Naive B cell (primary cell): Measurements from ENCODE around the gene DIP2C. TPM values are rescaled to one million over a fixed set of nuclear protein-coding genes. Genes with fewer than 3 reads are reported as not detected.
"Not testable (repeated sequence)": the region's sequence is repeated elsewhere in the genome, so short reads cannot be mapped to it uniquely, and the experiment has no call there.

Source experiments
- ATAC-seq, 2 donors: fragments of 150-1000 bp; cut with Tn5 transposase; 2 replicates each; pipeline ENCODE4 v1.10.0; 2021; ENCODE audit warnings: low read depth in 2 of 2, mild to moderate bottlenecking in 2 of 2, moderate library complexity in 2 of 2
- DNase-seq: peaks from one replicate; pipeline ENCODE4 v3.0.0; 2022
- H3K27ac Mint-ChIP-seq, 6 donors: one replicate each; pipeline ENCODE4 v1.8.0; 2020 to 2022; ENCODE audit warnings: mild to moderate bottlenecking in 6 of 6, mixed read lengths in 6 of 6, moderate library complexity in 5 of 6, inconsistent platforms in 2 of 6
- H3K27me3 Mint-ChIP-seq, 3 donors: one replicate each; pipeline ENCODE4 v1.8.0; 2021 to 2022; ENCODE audit warnings: mixed read lengths in 3 of 3, mild to moderate bottlenecking in 1 of 3
- H3K36me3 Mint-ChIP-seq, 2 donors: one replicate each; pipeline ENCODE4 v1.8.0; 2020 to 2022; ENCODE audit warnings: mixed read lengths in 2 of 2, inconsistent platforms in 1 of 2, mild to moderate bottlenecking in 1 of 2
- H3K4me1 Mint-ChIP-seq, 3 donors: one replicate each; pipeline ENCODE4 v1.8.0; 2020 to 2022; ENCODE audit warnings: mixed read lengths in 3 of 3, inconsistent platforms in 1 of 3, mild to moderate bottlenecking in 1 of 3, moderate library complexity in 1 of 3
- H3K4me3 Mint-ChIP-seq, 8 donors: one replicate each; pipeline ENCODE4 v1.8.0; 2020 to 2022; ENCODE audit warnings: mild to moderate bottlenecking in 8 of 8, mixed read lengths in 8 of 8, moderate library complexity in 8 of 8, inconsistent platforms in 2 of 8
- H3K9me3 Mint-ChIP-seq, 7 donors: one replicate each; pipeline ENCODE4 v1.8.0; 2020 to 2022; ENCODE audit warnings: mixed read lengths in 7 of 7, mild to moderate bottlenecking in 5 of 7, inconsistent platforms in 2 of 7, moderate library complexity in 1 of 7
- polyA plus RNA-seq, 6 donors: library from polyadenylated mRNA; unstranded; fragments of 300-500 nt; fragmentation: Illumina TruSeq; gene quantifications; one replicate each; pipeline ENCODE4 v1.2.3, GENCODE V29; 2021; ENCODE audit warnings: low read depth in 6 of 6

DIP2C gene
- polyA plus RNA-seq, 6 donors from 2014 or later: 0.36 to 1.7 (median 0.78) TPM; not detected in 1

DNA sequence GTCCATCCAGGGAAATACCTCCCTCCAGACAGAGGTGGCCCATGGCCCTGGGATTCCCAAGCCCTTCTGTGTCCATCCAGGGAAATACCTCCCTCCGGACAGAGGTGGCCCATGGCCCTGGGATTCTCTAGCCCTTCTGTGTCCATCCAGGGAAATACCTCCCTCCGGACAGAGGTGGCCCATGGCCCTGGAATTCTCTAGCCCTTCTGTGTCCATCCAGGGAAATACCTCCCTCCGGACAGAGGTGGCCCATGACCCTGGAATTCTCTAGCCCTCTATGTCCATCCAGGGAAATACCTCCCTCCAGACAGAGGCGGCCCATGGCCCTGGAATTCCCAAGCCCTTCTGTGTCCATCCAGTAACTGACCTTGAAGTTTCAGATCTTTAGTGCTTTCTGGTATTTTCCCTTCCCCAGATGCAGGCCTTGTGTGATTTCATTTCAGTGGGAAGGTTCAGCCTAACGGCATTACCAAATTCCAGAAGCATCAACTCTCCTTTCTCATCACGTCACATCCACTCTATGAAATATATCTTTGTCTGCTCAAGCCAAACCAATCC lies 28.8 kb upstream of the DIP2C start:
- Mint-ChIP-seq H3K4me1 (no peaks in the 10 kb centered on the region), H3K36me3 (peaks cover 6 to 11% of the 10 kb centered on the region in 2 donors), H3K27me3 (peaks cover 7 to 21% (median 18%) of the 10 kb centered on the region in 3 donors), H3K27ac (no peak overlapping the region), H3K4me3 (peak overlapping the region in 1 of 8 donors; percentile 12), H3K9me3 (peaks cover 10 to 33% (median 15%) of the 10 kb centered on the region in 7 donors)
- no peak for DNase-seq
- ATAC-seq: no peak

DNA sequence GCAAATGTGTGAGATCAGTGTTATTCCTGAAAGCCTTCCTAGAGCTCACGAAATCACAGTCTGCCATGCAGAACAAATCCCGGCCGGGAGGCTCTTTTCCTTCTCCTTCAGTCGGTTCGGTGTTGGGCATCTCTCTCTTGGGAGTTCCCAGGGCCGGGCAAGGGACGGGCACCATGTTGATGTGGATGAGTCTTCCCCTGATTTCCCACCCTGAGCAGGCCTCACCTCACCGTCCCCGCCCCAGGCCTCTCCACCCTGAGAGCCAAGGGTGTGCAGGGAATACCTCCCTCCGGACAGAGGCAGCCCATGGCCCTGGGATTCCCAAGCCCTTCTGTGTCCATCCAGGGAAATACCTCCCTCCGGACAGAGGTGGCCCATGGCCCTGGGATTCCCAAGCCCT lies 28.0 kb upstream of the DIP2C start:
- H3K9me3 Mint-ChIP-seq: peaks cover 10 to 29% (median 15%) of the 10 kb centered on the region in 7 donors
- H3K27me3 Mint-ChIP-seq: peaks cover 7 to 21% (median 18%) of the 10 kb centered on the region in 3 donors
- H3K27ac Mint-ChIP-seq: no peak overlapping the region
- no peaks in the 10 kb centered on the region for H3K4me1 Mint-ChIP-seq
- DNase-seq (no peak), ATAC-seq (no peak)
- H3K36me3 Mint-ChIP-seq: peaks cover 6 to 11% of the 10 kb centered on the region in 2 donors
- H3K4me3 Mint-ChIP-seq: no peak overlapping the region

DNA sequence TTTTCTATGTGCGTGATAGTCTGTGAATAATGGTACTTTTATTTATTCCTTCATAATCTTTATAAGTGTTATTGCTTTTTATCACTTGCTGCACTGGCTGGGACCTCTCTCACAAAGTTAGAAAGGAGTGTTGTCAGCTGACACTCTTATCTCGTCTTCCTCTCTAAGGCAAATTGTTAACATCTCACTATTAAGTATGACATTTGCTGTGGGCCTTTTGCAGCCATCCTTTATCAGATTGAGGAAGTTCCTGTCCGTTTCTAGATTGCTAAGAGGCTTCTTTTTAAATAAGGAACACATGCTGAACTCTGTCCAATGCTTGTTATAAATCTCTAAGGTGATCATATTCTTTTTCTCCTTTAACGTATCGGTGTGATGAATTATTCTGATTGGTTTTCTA lies 27.4 kb upstream of the DIP2C start:
- Mint-ChIP-seq H3K4me1 (no peaks in the 10 kb centered on the region), H3K36me3 (peaks cover 6 to 11% of the 10 kb centered on the region in 2 donors), H3K27me3 (peaks cover 7 to 21% (median 21%) of the 10 kb centered on the region in 3 donors), H3K9me3 (peaks cover 10 to 24% (median 15%) of the 10 kb centered on the region in 7 donors), H3K4me3 (no peak overlapping the region), H3K27ac (no peak overlapping the region)
- DNase-seq: no peak
- ATAC-seq: no peak

DNA sequence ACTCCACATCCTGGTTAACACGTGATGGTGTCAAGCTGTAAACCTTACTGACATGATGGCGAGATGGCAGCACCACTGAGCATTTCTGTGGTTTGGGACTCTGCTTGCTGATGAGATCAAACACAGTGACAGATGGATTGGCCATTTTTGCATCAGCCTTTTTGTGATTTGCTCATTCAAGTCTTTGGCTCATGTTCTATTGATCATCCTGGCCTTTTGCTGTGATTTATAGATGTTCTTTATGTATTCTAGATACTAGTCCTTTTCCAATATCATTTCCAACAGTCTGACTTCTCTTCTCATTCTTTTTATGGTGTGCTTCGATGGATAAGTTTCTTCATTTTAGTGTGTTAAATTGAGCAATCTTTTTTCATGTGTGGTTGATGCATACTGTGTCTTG lies 24.7 kb upstream of the DIP2C start:
- no peak for DNase-seq
- H3K4me3 Mint-ChIP-seq: no peak overlapping the region

DNA sequence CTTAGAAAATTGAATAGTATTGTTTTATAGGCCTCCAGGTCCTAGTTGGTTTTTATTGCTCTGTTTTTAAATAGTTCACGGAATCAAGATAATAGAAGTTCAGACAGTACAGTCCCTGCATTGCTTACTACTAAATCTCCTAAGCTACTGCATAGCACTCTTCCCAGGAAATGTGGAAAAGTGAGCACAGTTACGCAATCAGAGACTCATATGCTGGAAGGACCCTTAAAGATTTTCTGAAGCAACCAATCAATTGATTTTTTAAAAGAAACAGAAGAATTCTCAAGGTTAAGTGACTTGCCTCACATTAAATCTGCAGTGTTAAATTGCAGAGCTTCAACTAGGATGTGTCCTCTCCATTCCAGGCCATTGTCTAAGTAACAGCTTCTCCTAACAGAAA lies 23.1 kb upstream of the DIP2C start:
- no peak for DNase-seq
- H3K9me3 Mint-ChIP-seq: peaks cover 10 to 24% (median 15%) of the 10 kb centered on the region in 7 donors
- peaks cover 6 to 11% of the 10 kb centered on the region in 2 donors for H3K36me3 Mint-ChIP-seq
- H3K4me3 Mint-ChIP-seq: peak overlapping the region in 1 of 8 donors; percentile 42
- peaks cover 11 to 15% (median 12%) of the 10 kb centered on the region in 3 donors for H3K27me3 Mint-ChIP-seq
- ATAC-seq: no peak
- no peaks in the 10 kb centered on the region for H3K4me1 Mint-ChIP-seq
- H3K27ac Mint-ChIP-seq: no peak overlapping the region

More for the DNA sequence above, 24.7 kb upstream of the DIP2C start:
- Mint-ChIP-seq H3K27me3 (peaks cover 7 to 18% (median 16%) of the 10 kb centered on the region in 3 donors), H3K36me3 (peaks cover 6 to 11% of the 10 kb centered on the region in 2 donors), H3K9me3 (peaks cover 10 to 24% (median 15%) of the 10 kb centered on the region in 7 donors), H3K27ac (no peak overlapping the region), H3K4me1 (no peaks in the 10 kb centered on the region)
- no peak for ATAC-seq

DNA sequence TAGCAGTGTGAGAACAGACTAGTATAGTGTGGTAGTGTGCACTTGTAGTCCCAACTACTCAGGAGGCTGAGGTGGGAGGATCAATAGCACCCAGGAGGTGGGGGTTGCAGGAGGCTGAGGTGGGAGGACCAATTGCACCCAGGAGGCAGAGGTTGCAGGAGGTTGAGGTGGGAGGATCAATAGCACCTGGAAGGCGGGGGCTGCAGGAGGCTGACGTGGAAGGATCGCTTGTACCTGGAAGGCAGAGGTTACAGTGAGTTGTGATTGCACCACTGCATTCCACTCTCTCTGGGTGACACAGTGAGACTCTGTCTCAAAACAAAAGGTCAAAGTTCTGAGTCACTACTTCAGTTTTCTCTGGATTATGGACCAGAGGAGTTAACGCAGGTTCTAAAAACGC lies 22.6 kb upstream of the DIP2C start:
- Mint-ChIP-seq H3K27me3 (peaks cover 16 to 20% (median 17%) of the 10 kb centered on the region in 3 donors), H3K27ac (peak overlapping the region in 1 of 6 donors; percentile 17), H3K4me1 (no peaks in the 10 kb centered on the region), H3K4me3 (no peak overlapping the region), H3K36me3 (peaks cover 6 to 11% of the 10 kb centered on the region in 2 donors), H3K9me3 (peaks cover 10 to 24% (median 15%) of the 10 kb centered on the region in 7 donors)
- DNase-seq: no peak
- no peak for ATAC-seq

DNA sequence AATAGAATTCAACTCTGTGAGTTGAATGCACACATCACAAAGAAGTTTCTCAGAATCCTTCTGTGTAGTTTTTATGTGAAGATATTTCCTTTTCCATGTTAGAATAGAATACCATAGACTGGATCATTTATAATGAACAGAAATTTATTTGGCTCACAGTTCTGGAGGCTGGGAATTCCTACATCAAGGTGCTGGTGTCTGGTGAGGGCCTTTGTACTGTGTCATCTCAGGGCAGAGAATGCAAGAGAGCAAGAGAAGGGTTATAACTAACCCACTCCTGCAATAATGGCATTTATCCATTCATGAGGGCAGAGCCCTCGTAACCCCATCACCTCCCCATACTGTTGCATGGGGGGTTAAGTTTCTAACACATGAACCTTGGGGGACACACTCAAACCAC lies 18.4 kb upstream of the DIP2C start:
- no peak for ATAC-seq
- Mint-ChIP-seq H3K9me3 (peaks cover 4 to 10% (median 9%) of the 10 kb centered on the region in 7 donors), H3K4me3 (no peak overlapping the region), H3K4me1 (no peaks in the 10 kb centered on the region), H3K27me3 (peaks cover 18 to 41% (median 28%) of the 10 kb centered on the region in 3 donors), H3K27ac (no peak overlapping the region), H3K36me3 (peaks cover 0 to 4% of the 10 kb centered on the region in 2 donors)
- no peak for DNase-seq

DNA sequence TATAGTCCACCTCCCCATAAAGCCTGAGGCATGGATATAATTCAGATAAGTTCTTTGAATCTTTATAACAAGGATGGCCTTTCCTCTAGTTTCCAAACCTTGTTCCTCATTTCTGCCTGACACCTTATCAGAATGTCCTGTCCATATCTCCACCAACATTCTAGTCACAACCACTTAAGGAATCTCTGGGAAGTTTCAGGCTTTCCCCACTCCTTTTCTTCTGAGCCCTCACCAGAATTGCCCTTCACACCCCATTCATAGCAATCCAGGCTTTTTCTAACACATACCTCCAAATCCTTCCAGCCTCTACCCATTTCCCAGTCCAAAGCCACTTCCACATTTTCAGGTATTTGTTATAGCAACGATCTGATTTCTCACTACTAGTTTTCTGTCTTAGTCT lies 18.0 kb upstream of the DIP2C start:
- H3K27me3 Mint-ChIP-seq: peaks cover 20 to 45% (median 31%) of the 10 kb centered on the region in 3 donors
- H3K9me3 Mint-ChIP-seq: peaks cover 4 to 14% (median 12%) of the 10 kb centered on the region in 7 donors
- no peak for ATAC-seq
- no peak for DNase-seq
- no peak overlapping the region for H3K27ac Mint-ChIP-seq
- H3K4me3 Mint-ChIP-seq: no peak overlapping the region
- H3K4me1 Mint-ChIP-seq: no peaks in the 10 kb centered on the region
- peaks cover 0 to 8% of the 10 kb centered on the region in 2 donors for H3K36me3 Mint-ChIP-seq

DNA sequence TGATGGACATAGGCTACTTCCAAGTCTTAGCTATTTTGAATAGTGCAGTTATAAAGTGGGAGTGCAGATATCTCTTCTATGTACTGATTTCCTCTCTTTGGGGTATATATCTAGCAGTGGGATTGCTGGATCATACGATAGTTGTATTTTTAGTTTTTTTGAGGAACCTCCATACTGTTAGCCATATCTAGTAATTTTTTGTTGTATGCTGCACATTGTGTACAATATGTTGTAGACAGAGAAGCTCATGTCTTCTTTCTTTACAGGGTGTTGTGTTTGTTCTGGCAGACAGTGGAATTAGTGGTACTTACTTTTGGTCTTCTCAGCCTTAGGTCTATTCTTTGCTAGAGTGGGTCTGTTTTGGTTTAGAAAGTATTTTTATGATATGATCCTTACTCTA lies 13.7 kb upstream of the DIP2C start:
- H3K36me3 Mint-ChIP-seq: peaks cover 0 to 8% of the 10 kb centered on the region in 2 donors
- peaks cover 22 to 48% (median 31%) of the 10 kb centered on the region in 3 donors for H3K27me3 Mint-ChIP-seq
- H3K4me3 Mint-ChIP-seq: no peak overlapping the region
- ATAC-seq (no peak), DNase-seq (no peak)
- peaks cover 2 to 20% (median 14%) of the 10 kb centered on the region in 7 donors for H3K9me3 Mint-ChIP-seq
- peaks cover 0 to under 1% (median 0%) of the 10 kb centered on the region in 3 donors for H3K4me1 Mint-ChIP-seq
- no peak overlapping the region for H3K27ac Mint-ChIP-seq

DNA sequence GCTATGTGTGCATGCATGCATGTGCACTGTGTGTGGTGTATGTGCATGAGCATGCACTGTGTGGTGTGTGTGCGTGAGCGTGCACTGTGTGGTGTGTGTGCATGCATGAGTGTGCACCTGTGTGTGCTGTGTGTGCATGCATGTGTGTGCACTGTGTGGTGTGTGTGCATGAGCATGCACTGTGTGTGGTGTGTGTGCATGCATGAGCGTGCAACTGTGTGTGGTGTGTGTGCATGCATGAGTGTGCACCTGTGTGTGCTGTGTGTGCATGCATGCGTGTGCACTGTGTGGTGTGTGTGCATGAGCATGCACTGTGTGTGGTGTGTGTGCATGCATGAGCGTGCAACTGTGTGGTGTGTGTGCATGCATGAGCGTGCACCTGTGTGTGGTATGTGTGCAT lies 10.7 kb upstream of the DIP2C start:
- not testable (repeated sequence) for H3K4me3 Mint-ChIP-seq, H3K36me3 Mint-ChIP-seq, H3K27ac Mint-ChIP-seq, ATAC-seq, H3K4me1 Mint-ChIP-seq, DNase-seq
- Mint-ChIP-seq H3K27me3 (peaks cover 21 to 42% (median 29%) of the 10 kb centered on the region in 3 donors), H3K9me3 (peaks cover 2 to 20% (median 14%) of the 10 kb centered on the region in 7 donors)

DNA sequence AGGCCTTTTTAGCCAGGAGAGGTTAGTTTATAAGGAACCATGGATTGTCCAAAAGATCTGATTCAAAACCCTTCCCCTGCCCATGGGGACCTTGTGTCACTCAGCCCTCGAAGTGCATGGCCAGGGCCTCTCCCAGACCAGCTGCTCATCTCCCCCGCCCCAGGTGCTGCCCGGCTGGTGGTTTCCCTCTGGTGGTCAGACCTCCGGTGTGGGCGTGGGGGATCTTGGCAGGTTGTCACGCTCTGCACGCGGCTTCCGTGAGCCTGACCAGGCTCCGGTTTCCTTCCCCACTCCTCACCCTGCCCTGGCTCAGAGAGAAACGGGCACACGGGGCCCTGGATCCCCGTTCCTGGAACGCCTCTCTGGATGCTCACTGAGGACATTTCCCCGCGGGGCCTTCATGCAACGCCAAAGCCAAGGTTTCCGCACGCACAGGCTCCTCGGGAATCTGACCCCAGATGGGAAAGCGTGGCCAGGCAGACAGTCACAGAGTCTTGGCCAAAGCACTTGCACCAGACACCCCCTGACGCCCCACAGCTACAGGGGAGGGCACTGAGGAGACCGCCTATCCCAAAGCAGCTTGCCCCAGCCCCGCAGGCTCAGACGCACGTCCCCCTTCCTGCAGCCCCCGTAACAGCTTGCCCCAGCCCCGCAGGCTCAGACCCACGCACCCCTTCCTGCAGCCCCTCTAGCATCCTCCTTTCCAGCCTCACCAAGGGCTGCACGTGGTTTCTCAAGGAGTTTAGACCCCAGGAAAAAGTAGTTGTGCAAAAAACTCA lies 7.8 kb upstream of the DIP2C start:
- Mint-ChIP-seq H3K27me3 (peaks cover 16 to 38% (median 29%) of the 10 kb centered on the region in 3 donors), H3K4me3 (no peak overlapping the region), H3K36me3 (no peaks in the 10 kb centered on the region), H3K27ac (no peak overlapping the region), H3K9me3 (peaks cover 0 to 7% (median 0%) of the 10 kb centered on the region in 7 donors), H3K4me1 (peaks cover 0 to 4% (median 0%) of the 10 kb centered on the region in 3 donors)
- no peak for ATAC-seq
- no peak for DNase-seq

DNA sequence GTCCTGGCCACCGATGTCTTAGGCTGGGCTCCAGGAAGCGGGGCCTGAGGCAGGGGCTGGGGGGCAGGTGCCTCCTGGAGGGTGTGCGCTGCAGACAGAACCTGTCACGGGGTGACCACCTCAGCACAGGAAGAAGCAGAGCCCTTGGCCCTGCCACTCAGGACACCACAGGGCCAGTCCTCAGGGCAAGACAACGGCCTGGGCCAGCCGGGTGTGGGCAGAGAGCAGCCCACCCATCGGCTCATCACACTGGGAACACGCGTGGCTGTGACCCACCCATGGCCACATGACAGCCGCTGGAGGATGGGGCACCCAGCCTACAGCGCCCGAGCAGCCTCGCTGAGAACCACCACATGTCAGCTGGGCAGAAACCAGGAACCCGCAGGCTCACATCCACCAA lies 5.9 kb upstream of the DIP2C start:
- H3K27me3 Mint-ChIP-seq: peaks cover 32 to 51% (median 43%) of the 10 kb centered on the region in 3 donors
- ATAC-seq (no peak), DNase-seq (no peak)
- no peak overlapping the region for H3K27ac Mint-ChIP-seq
- H3K4me3 Mint-ChIP-seq: no peak overlapping the region
- peaks cover 0 to 5% (median 2%) of the 10 kb centered on the region in 7 donors for H3K9me3 Mint-ChIP-seq
- peaks cover 0 to 8% (median 5%) of the 10 kb centered on the region in 3 donors for H3K4me1 Mint-ChIP-seq
- H3K36me3 Mint-ChIP-seq: peaks cover 0 to 9% of the 10 kb centered on the region in 2 donors

DNA sequence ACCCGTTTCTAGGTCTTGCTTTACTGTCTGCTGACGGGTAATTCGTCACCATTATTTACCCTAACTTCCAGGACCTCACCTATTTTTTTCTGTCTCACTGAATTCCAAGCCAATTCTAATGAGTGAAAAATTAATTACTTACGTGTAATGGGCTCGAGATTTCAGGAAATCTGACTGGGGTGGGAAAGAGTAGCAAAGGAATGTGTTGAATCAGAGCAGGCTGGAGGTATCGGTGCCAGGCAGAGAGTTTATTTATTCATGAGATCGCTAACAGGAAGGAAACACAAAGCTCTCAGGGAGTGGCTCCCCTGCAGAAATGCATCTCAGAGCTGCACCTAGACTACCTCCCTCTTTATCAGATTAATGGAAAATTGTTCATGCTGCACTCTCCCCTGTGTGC lies 4.0 kb upstream of the DIP2C start:
- Mint-ChIP-seq H3K9me3 (peaks cover 0 to 7% (median 0%) of the 10 kb centered on the region in 7 donors), H3K27ac (no peak overlapping the region), H3K27me3 (peaks cover 39 to 49% (median 48%) of the 10 kb centered on the region in 3 donors), H3K36me3 (peaks cover 0 to 9% of the 10 kb centered on the region in 2 donors), H3K4me1 (peaks cover 0 to 8% (median 6%) of the 10 kb centered on the region in 3 donors), H3K4me3 (no peak overlapping the region)
- no peak for ATAC-seq
- DNase-seq: no peak
